Sciatic nerve (tissue), 2 donors: ENCODE results near the gene ZNF423. TPM values are rescaled to one million over a fixed set of nuclear protein-coding genes. Genes with fewer than 3 reads are reported as not detected.

ENCODE experiments used
- ATAC-seq: fragments of 200-7000 bp; cut with Tn5 transposase; one replicate; pipeline ENCODE4 v1.9.1; 2020; ENCODE audit warnings: mild to moderate bottlenecking, moderate library complexity
- DNase-seq: peaks from one replicate; pipeline ENCODE4 v3.0.0-alpha.2; 2020; ENCODE audit warnings: low spot score
- intact Hi-C: fragments of 100-400 bp; cut with DNase I; formaldehyde crosslinking; loops from one replicate; pipeline ENCODE4 v1.14.2; 2022
- total RNA-seq: library from RNA; stranded (reverse); fragmentation: NEBNext Ultra II Directional; extraction: Animal tissue kit (Norgen Biotek cat#: 25700); gene quantifications from one replicate; pipeline ENCODE4 v1.2.1, GENCODE V29; 2021
- donor health status: DM: no; HTN: no; CAD: no.
- donor health status: DM: no; HTN: no; CAD: no.

Gene ZNF423
- total RNA-seq, 1 donor from 2014 or later: 25.3 TPM

GRCh38 chr16:49833796-49834530, 21.9 kb downstream of the ZNF423 start:
- DNase-seq (no peak), ATAC-seq (peak; percentile 16)
- intact Hi-C loops: no loop called here

DNA sequence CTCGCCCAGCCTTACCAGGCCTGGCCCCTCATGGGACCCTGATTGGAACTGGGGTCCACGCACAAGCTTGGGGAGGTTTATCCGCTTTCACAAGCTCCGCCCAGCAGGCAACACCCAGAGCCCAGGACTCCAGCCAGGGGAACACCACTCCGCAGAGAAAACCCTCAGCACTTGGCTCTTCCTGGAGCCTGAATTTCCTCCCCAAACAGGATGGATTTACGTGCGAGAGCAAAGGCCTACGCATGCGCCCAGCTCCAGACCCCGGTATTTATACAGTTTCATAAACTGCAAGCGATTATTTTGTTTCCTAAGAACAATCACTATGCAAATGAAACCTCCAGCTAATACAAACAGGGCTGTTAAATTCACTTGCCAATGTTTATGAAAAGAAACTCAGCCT, 22.8 kb downstream of the ZNF423 start:
- DNase-seq: peak; percentile 82
- peak; percentile 77 for ATAC-seq
- intact Hi-C loops: no loop called here

- ATAC-seq (peak; percentile 50), DNase-seq (no peak)
- intact Hi-C loops: no loop called here
Measured at GRCh38 chr16:49832177-49832576, 23.7 kb downstream of the ZNF423 start.

- no peak for ATAC-seq
- intact Hi-C loops: no loop called here
- no peak for DNase-seq
Measured at GRCh38 chr16:49830873-49831272, 25.0 kb downstream of the ZNF423 start.

- DNase-seq (peak; percentile 75), ATAC-seq (peak; percentile 36)
- intact Hi-C loops: no loop called here
Measured at GRCh38 chr16:49828533-49829267, 27.2 kb downstream of the ZNF423 start.

GRCh38 chr16:49827805-49828438, 28.0 kb downstream of the ZNF423 start:
- intact Hi-C loops: no loop called here
- ATAC-seq (peak; percentile 81), DNase-seq (peak; percentile 78)

- intact Hi-C loops: no loop called here
- DNase-seq (no peak), ATAC-seq (no peak)
Measured at GRCh38 chr16:49826515-49826914, 29.4 kb downstream of the ZNF423 start.

- intact Hi-C loops: no loop called here
- DNase-seq (no peak), ATAC-seq (no peak)
Measured at GRCh38 chr16:49825041-49825440, 30.9 kb downstream of the ZNF423 start.

DNA sequence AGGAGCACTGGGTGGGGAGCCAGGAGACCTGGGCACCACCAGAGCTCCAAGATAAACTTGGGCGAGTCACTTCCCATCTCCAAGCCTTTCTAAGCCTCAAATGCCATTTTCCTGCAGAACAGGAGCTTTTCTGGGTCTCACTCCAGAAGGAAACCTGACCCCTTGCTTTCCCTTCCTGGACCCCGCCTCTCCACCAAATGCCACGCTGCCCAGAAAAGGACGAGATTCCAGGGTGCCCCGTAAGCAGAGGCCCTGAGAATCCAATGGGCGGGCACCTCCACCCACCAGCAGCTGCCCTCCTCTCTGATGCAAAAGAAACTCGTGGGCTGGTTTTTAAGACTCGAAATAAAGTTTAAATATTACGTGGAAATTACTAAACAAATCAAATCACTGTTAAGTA, 31.3 kb downstream of the ZNF423 start:
- DNase-seq (no peak), ATAC-seq (no peak)
- intact Hi-C loops: no loop called here

- no peak for DNase-seq
- no peak for ATAC-seq
- intact Hi-C loops: no loop called here
Measured at GRCh38 chr16:49822649-49823370, 33.1 kb downstream of the ZNF423 start.

- no peak for ATAC-seq
- no peak for DNase-seq
- intact Hi-C loops: no loop called here
Measured at GRCh38 chr16:49821614-49822282, 34.2 kb downstream of the ZNF423 start.

DNA sequence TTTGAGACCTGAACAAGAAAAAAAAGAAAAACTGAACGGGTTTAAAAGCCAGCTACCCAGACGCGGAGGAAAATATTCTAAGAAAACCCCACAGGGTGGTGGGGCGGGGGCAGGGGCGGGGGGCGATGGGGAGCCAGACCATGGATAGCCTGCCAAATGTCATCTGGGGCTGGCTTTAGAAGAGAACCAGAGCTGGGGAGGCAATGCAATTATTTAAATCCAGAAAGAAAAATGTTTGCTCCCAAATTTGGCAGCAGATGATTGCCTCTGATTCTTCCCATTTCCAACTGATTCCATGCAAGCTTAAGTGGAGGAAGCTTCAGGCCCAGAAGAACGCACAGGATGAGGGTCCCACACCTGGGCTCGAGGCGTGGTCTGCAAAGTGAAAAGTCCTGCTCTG, 34.8 kb downstream of the ZNF423 start:
- intact Hi-C loops: no loop called here
- DNase-seq: no peak
- ATAC-seq: no peak

GRCh38 chr16:49817754-49818507, 38.0 kb downstream of the ZNF423 start:
- intact Hi-C loops: no loop called here
- ATAC-seq: no peak
- no peak for DNase-seq

DNA sequence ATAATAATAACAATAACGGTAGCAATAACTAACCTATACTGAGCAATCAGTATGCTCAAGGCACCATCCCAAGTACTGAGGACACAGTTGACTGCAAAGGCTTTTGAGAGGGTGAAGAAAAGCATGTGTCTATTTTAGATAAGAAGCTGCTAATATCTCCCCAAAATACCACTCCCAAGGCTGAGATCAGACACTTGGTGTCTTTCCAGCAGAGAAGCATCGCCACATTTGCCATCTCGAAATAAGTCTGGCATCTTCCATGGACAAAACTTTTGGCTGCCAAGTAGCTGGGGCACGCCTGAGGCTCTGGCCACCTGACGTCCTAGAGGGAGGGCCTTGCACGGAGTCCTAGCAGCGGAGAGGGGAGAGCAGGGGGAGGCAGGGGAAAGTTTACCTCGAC, 39.0 kb downstream of the ZNF423 start:
- no peak for ATAC-seq

GRCh38 chr16:49811644-49812334, 44.1 kb downstream of the ZNF423 start:
- intact Hi-C loops: no loop called here
- no peak for DNase-seq
- ATAC-seq: peak; percentile 48

More for the DNA sequence above, 39.0 kb downstream of the ZNF423 start:
- DNase-seq: no peak
- intact Hi-C loops: no loop called here

DNA sequence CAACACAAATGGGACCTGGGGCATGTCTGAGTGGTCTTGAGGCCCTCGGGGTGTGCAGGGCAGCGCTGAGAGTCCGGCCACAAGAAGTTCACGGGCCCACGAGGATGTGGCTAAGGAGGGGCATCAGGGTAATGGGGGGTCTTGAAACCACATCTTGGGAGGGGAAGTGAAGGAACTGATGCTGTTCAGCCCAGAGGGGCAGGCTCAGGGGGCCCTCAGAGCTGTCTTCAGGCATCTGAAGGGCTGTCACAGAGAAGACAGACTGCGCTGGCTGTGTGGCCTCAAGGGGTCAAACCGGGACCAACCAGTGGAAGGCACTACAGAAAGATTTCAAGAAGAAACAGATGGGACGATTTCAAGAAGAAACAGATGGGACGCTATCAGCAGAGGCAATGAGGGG, 45.1 kb downstream of the ZNF423 start:
- DNase-seq (no peak), ATAC-seq (no peak)
- intact Hi-C loops: no loop called here

DNA sequence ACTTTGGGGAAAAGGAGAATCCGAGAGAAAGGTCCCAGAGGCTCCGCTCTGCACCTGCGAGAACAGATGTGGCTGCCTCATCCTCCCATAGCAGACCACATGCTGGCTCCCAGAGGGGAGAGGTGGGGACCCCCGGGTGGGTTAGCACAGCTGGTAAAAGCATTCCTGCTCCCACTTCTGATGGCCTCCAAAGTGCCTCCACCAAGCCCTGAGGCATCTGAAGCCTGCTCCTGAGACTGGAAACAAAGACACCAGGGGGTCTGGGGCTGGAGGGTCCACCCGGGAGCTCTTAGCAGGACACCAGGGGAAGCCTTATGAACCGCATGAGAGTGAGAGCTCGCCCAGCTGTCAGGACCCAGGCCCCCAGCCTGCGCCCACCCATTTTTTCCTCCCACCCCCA, 46.4 kb downstream of the ZNF423 start:
- DNase-seq: no peak
- ATAC-seq: peak; percentile 3
- intact Hi-C loops: no loop called here

- DNase-seq (no peak), ATAC-seq (peak; percentile 55)
- intact Hi-C loops: no loop called here
Measured at GRCh38 chr16:49809062-49809461, 46.9 kb downstream of the ZNF423 start.
